Natural killer cell (primary cell): ENCODE results near the gene TBCE. TPM values are rescaled to one million over a fixed set of nuclear protein-coding genes. Genes with fewer than 3 reads are reported as not detected.

ENCODE experiments used
- ATAC-seq, 3 donors: fragments of 150-1000 bp in 2 of 3; fragments of 200-7000 bp in 1 of 3; cut with Tn5 transposase; 1 replicate in 1 of 3; 2 replicates in 2 of 3; pipeline ENCODE4 v1.10.0; 2021; ENCODE audit warnings: mild to moderate bottlenecking in 2 of 3, moderate library complexity in 2 of 3
- DNase-seq, 2 donors: peaks; one replicate each; pipeline versions ENCODE4 v3.0.0 to v3.0.0-alpha.2; 2013 to 2021; ENCODE audit warnings: mixed read lengths in 1 of 2
- H3K27ac ChIP-seq: one replicate; pipeline ENCODE4 v1.5.1; 2013; ENCODE audit warnings: mild to moderate bottlenecking, low read length
- H3K27me3 ChIP-seq: one replicate; pipeline ENCODE4 v1.6.1; 2013; ENCODE audit warnings: low read length; ENCODE audit not compliant: control insufficient read depth, insufficient read depth
- H3K36me3 ChIP-seq: one replicate; pipeline ENCODE4 v1.6.1; 2013; ENCODE audit warnings: low read length; ENCODE audit not compliant: control insufficient read depth, insufficient read depth
- H3K4me1 ChIP-seq: one replicate; pipeline ENCODE4 v1.6.1; 2013; ENCODE audit warnings: low read length; ENCODE audit not compliant: control insufficient read depth, insufficient read depth
- H3K4me3 ChIP-seq: one replicate; pipeline ENCODE4 v1.5.1; 2013; ENCODE audit warnings: low read length
- H3K9me3 ChIP-seq: one replicate; pipeline ENCODE4 v1.6.1; 2013; ENCODE audit warnings: low read length; ENCODE audit not compliant: control insufficient read depth, insufficient read depth
- H3K27ac Mint-ChIP-seq, 2 donors: one replicate each; pipeline ENCODE4 v1.8.0; 2022; ENCODE audit warnings: mild to moderate bottlenecking in 2 of 2, mixed read lengths in 2 of 2, moderate library complexity in 1 of 2
- H3K27me3 Mint-ChIP-seq, 2 donors: one replicate each; pipeline ENCODE4 v1.8.0; 2022; ENCODE audit warnings: low read depth in 2 of 2, mixed read lengths in 2 of 2
- H3K36me3 Mint-ChIP-seq: one replicate; pipeline ENCODE4 v1.8.0; 2022; ENCODE audit warnings: mixed read lengths
- H3K4me1 Mint-ChIP-seq, 2 donors: one replicate each; pipeline ENCODE4 v1.8.0; 2022; ENCODE audit warnings: mixed read lengths in 2 of 2
- H3K4me3 Mint-ChIP-seq: one replicate; pipeline ENCODE4 v1.8.0; 2022; ENCODE audit warnings: mild to moderate bottlenecking, moderate library complexity, mixed read lengths
- H3K9me3 Mint-ChIP-seq, 2 donors: one replicate each; pipeline ENCODE4 v1.8.0; 2022; ENCODE audit warnings: mixed read lengths in 2 of 2
- CTCF ChIP-seq: fragments of 200-600 bp; IDR thresholded peaks from one replicate; pipeline ENCODE4 v1.8.0; 2022; ENCODE audit warnings: antibody characterized with exemption
- WGBS: methylation state at CpG from one replicate; pipeline ENCODE4 v1.1.7; 2013; ENCODE audit warnings: missing lambda C conversion rate; ENCODE audit not compliant: insufficient coverage; 5-methylcytosine and 5-hydroxymethylcytosine counted together
- intact Hi-C: fragments of 100-400 bp; cut with micrococcal nuclease; formaldehyde crosslinking; loops from one replicate; pipeline ENCODE4 v1.14.2; 2022
- total RNA-seq, 4 donors: library from RNA; stranded (reverse); fragments of 120-200 nt in 1 of 4; gene quantifications; one replicate each; pipeline versions ENCODE4 v1.2.3 to v1.2.4, GENCODE V29; 2013 to 2022

TBCE gene
- total RNA-seq, 3 donors from 2014 or later (not counting 1 experiment from before 2014, with no cell fraction given): 24.1 to 25.2 (median 25.0) TPM

DNA sequence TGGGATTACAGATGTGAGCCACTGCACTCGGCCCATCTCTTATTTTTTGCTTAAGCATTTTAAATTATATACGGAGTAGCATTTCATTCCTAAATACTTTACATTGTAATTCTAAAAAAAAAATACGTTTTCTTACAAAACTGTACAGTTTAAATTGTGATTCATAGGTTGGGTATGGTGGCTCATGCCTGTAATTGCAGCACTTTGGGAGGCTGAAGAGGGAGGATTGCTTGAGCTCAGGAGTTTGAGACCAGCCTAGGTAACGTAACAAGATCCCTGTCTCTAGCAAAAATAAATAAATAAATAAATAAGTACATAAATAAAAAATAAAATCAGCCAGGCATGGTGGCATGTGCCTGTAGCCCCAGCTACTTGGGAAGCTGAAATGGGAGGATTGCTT lies 24.6 kb downstream of the TBCE start:
- Mint-ChIP-seq H3K4me3 (no peak overlapping the region), H3K4me1 (peaks cover 9 to 15% of the 10 kb centered on the region in 2 donors), H3K36me3 (no peaks in the 10 kb centered on the region), H3K9me3 (no peaks in the 10 kb centered on the region), H3K27me3 (no peaks in the 10 kb centered on the region), H3K27ac (no peak overlapping the region)
- intact Hi-C loops: no loop called here
- Histone ChIP-seq H3K4me1 (no peaks in the 10 kb centered on the region), H3K27me3 (no peaks in the 10 kb centered on the region), H3K36me3 (no peaks in the 10 kb centered on the region), H3K4me3 (no peak overlapping the region), H3K9me3 (no peaks in the 10 kb centered on the region), H3K27ac (no peak overlapping the region)
- no peak for TF ChIP-seq CTCF
- WGBS: 100% methylated on average over 2 of the region's 4 CpGs
- ATAC-seq: no peak
- DNase-seq: no peak

DNA sequence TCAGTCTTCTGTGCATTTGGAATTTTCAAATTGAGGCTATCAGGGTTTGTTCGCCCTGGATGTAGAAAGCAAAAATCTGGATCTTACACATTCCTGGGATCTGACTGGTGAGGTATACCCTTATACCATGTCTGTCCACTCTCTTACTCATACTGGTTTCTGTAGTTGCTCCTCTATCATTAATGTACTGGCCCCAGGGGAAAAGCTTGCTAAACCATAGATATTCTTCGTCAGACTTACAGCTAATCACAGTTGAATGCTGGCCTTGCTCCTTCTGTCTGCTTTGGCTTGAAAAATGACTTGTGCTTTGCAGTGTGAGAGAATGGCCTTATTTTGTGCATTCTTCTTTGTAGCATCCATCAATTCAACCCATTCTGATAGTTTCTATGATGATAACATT lies 30.5 kb downstream of the TBCE start:
- WGBS: 93% methylated on average over 2 of the region's 2 CpGs
- Mint-ChIP-seq H3K4me1 (peaks cover 0 to 26% of the 10 kb centered on the region in 2 donors), H3K36me3 (no peaks in the 10 kb centered on the region), H3K9me3 (no peaks in the 10 kb centered on the region), H3K27me3 (no peaks in the 10 kb centered on the region), H3K27ac (no peak overlapping the region), H3K4me3 (no peak overlapping the region)
- Histone ChIP-seq H3K4me1 (no peaks in the 10 kb centered on the region), H3K4me3 (no peak overlapping the region), H3K27me3 (no peaks in the 10 kb centered on the region), H3K36me3 (no peaks in the 10 kb centered on the region), H3K9me3 (no peaks in the 10 kb centered on the region), H3K27ac (no peak overlapping the region)
- DNase-seq (no peak), ATAC-seq (no peak)
- no peak for TF ChIP-seq CTCF
- intact Hi-C loops: no loop called here

- ATAC-seq (no peak), DNase-seq (no peak)
- no peak overlapping the region for H3K27ac Mint-ChIP-seq
- Histone ChIP-seq H3K27me3 (no peaks in the 10 kb centered on the region), H3K9me3 (no peaks in the 10 kb centered on the region), H3K4me3 (no peak overlapping the region), H3K36me3 (no peaks in the 10 kb centered on the region), H3K27ac (no peak overlapping the region), H3K4me1 (no peaks in the 10 kb centered on the region)
- WGBS: 81% methylated on average over 6 of the region's 6 CpGs
- H3K36me3 Mint-ChIP-seq: no peaks in the 10 kb centered on the region
- no peaks in the 10 kb centered on the region for H3K9me3 Mint-ChIP-seq
- TF ChIP-seq CTCF: no peak
- no peak overlapping the region for H3K4me3 Mint-ChIP-seq
- intact Hi-C loops: no loop called here
- peaks cover 0 to 26% of the 10 kb centered on the region in 2 donors for H3K4me1 Mint-ChIP-seq
- H3K27me3 Mint-ChIP-seq: no peaks in the 10 kb centered on the region
These were observed 32.4 kb downstream of the TBCE start for GRCh38 chr1:235399661-235400060.

- Mint-ChIP-seq H3K4me3 (no peak overlapping the region), H3K4me1 (peaks cover 0 to 15% of the 10 kb centered on the region in 2 donors), H3K9me3 (no peaks in the 10 kb centered on the region), H3K27me3 (no peaks in the 10 kb centered on the region), H3K27ac (no peak overlapping the region), H3K36me3 (no peaks in the 10 kb centered on the region)
- H3K9me3 ChIP-seq: no peaks in the 10 kb centered on the region
- DNase-seq: no peak
- no peak overlapping the region for H3K27ac ChIP-seq
- H3K4me3 ChIP-seq: no peak overlapping the region
- no peaks in the 10 kb centered on the region for H3K27me3 ChIP-seq
- TF ChIP-seq CTCF: no peak
- H3K36me3 ChIP-seq: peaks cover 3% of the 10 kb centered on the region
- no peaks in the 10 kb centered on the region for H3K4me1 ChIP-seq
- intact Hi-C loops: no loop called here
- no peak for ATAC-seq
- WGBS: 99% methylated on average over 4 of the region's 4 CpGs
These were observed 34.0 kb downstream of the TBCE start for GRCh38 chr1:235401251-235401650.
